GM23338 (cell line): Measurements from ENCODE around the gene RMND5B. TPM values are rescaled to one million over a fixed set of nuclear protein-coding genes. Genes with fewer than 3 reads are reported as not detected.

Experiments
- ATAC-seq: fragments of 200-7000 bp; cut with Tn5 transposase; 3 replicates; pipeline ENCODE4 v1.9.1; 2020
- DNase-seq: peaks from one replicate; pipeline ENCODE4 v3.0.0-alpha.2; 2015; ENCODE audit warnings: low spot score
- H2AFZ ChIP-seq: fragments of 200-600 bp; sonication (generic); 2 replicates; pipeline ENCODE4 v1.8.0; 2016; ENCODE audit warnings: antibody characterized with exemption, mild to moderate bottlenecking, moderate library complexity
- H3F3A ChIP-seq: fragments of 200-600 bp; sonication (generic); replicated peaks from 2 replicates; pipeline ENCODE4 v1.8.0; 2017; ENCODE audit warnings: antibody characterized with exemption, mixed run types, low read depth
- H3K27ac ChIP-seq: fragments of 200-600 bp; sonication (generic); 2 replicates; pipeline ENCODE4 v1.6.1; 2016; ENCODE audit warnings: low read depth
- H3K27me3 ChIP-seq: fragments of 200-600 bp; sonication (generic); 2 replicates; pipeline ENCODE4 v1.8.0; 2016; ENCODE audit warnings: mild to moderate bottlenecking, mixed run types, moderate library complexity; ENCODE audit not compliant: insufficient read depth
- H3K36me3 ChIP-seq: fragments of 200-600 bp; sonication (generic); 2 replicates; pipeline ENCODE4 v1.8.0; 2016; ENCODE audit warnings: mild to moderate bottlenecking; ENCODE audit not compliant: insufficient read depth
- H3K4me1 ChIP-seq: fragments of 200-600 bp; sonication (generic); 2 replicates; pipeline ENCODE4 v1.8.0; 2016; ENCODE audit warnings: mild to moderate bottlenecking, moderate library complexity; ENCODE audit not compliant: insufficient read depth
- H3K4me2 ChIP-seq: fragments of 200-600 bp; sonication (generic); 2 replicates; pipeline ENCODE4 v1.7.1; 2017; ENCODE audit warnings: mixed run types
- H3K4me3 ChIP-seq: fragments of 200-600 bp; sonication (generic); 2 replicates; pipeline ENCODE4 v1.6.1; 2016; ENCODE audit warnings: mixed run types
- H3K79me2 ChIP-seq: fragments of 200-600 bp; sonication (generic); replicated peaks from 2 replicates; pipeline ENCODE4 v1.8.0; 2017; ENCODE audit warnings: mild to moderate bottlenecking; ENCODE audit not compliant: insufficient read depth
- H3K9me2 ChIP-seq: fragments of 200-600 bp; sonication (generic); 2 replicates; pipeline ENCODE4 v1.8.0; 2017; ENCODE audit not compliant: insufficient read depth
- H4K20me1 ChIP-seq: fragments of 200-600 bp; sonication (generic); replicated peaks from 2 replicates; pipeline ENCODE4 v1.8.0; 2017; ENCODE audit warnings: mild to moderate bottlenecking; ENCODE audit not compliant: insufficient read depth
- H3K27ac Mint-ChIP-seq: 2 replicates; pipeline ENCODE4 v1.8.0; 2020; ENCODE audit warnings: inconsistent platforms, mild to moderate bottlenecking, moderate library complexity, mixed read lengths
- H3K27me3 Mint-ChIP-seq: 3 replicates; pipeline ENCODE4 v1.8.0; 2022; ENCODE audit warnings: low read depth, mild to moderate bottlenecking, moderate library complexity, mixed read lengths, inconsistent platforms; ENCODE audit not compliant: insufficient read depth, poor library complexity
- H3K36me3 Mint-ChIP-seq: 3 replicates; pipeline ENCODE4 v1.8.0; 2021; ENCODE audit warnings: low read depth, mild to moderate bottlenecking, inconsistent platforms, moderate library complexity, mixed read lengths
- H3K4me1 Mint-ChIP-seq: 3 replicates; pipeline ENCODE4 v1.8.0; 2020; ENCODE audit warnings: mild to moderate bottlenecking, inconsistent platforms, mixed read lengths
- H3K4me3 Mint-ChIP-seq: 3 replicates; pipeline ENCODE4 v1.8.0; 2021; ENCODE audit warnings: moderate library complexity, mild to moderate bottlenecking, inconsistent platforms, mixed read lengths
- H3K9me3 Mint-ChIP-seq: 3 replicates; pipeline ENCODE4 v1.8.0; 2020; ENCODE audit warnings: moderate library complexity, mild to moderate bottlenecking, inconsistent platforms, mixed read lengths
- CREB1 ChIP-seq: fragments of 250-450 bp; sonication (Bioruptor Pico); IDR thresholded peaks from 2 replicates; pipeline ENCODE4 v1.5.0; 2020; ENCODE audit warnings: low read depth, mild to moderate bottlenecking, moderate library complexity
- EZH2 ChIP-seq: fragments of 200-600 bp; sonication (generic); IDR thresholded peaks from one replicate; pipeline ENCODE4 v1.8.0; 2017; ENCODE audit warnings: antibody characterized with exemption, mild to moderate bottlenecking, low read depth; ENCODE audit not compliant: unreplicated experiment
- EZH2phosphoT487 ChIP-seq: fragments of 200-600 bp; sonication (generic); IDR thresholded peaks from one replicate; pipeline ENCODE4 v1.8.1; 2018; ENCODE audit warnings: antibody characterized with exemption; ENCODE audit not compliant: unreplicated experiment
- JUNB ChIP-seq: IDR thresholded peaks from one replicate; pipeline ENCODE4 v1.6.1; 2016; ENCODE audit warnings: antibody characterized with exemption; ENCODE audit not compliant: unreplicated experiment
- NANOG ChIP-seq: IDR thresholded peaks from 2 replicates; pipeline ENCODE4 v1.6.1; 2016; ENCODE audit warnings: antibody characterized with exemption, borderline replicate concordance
- POLR2AphosphoS5 ChIP-seq: IDR thresholded peaks from 2 replicates; pipeline ENCODE4 v1.6.1; 2016; ENCODE audit warnings: antibody characterized with exemption, low read depth
- REST ChIP-seq: IDR thresholded peaks from one replicate; pipeline ENCODE4 v1.6.1; 2018; ENCODE audit warnings: antibody characterized with exemption; ENCODE audit not compliant: unreplicated experiment
- STAT1 ChIP-seq: IDR thresholded peaks from one replicate; pipeline ENCODE4 v1.6.1; 2016; ENCODE audit warnings: antibody characterized with exemption; ENCODE audit not compliant: unreplicated experiment
- ZNF114 ChIP-seq: fragments of 250-450 bp; sonication (Bioruptor Pico); IDR thresholded peaks from 2 replicates; pipeline ENCODE4 v1.5.0; 2020; ENCODE audit warnings: mild to moderate bottlenecking, moderate library complexity
- ZNF331 ChIP-seq: fragments of 250-450 bp; sonication (Bioruptor Pico); IDR thresholded peaks from 2 replicates; pipeline ENCODE4 v1.5.0; 2020; ENCODE audit warnings: low read depth, mild to moderate bottlenecking, moderate library complexity
- ZNF462 ChIP-seq: fragments of 250-450 bp; sonication (Bioruptor Pico); IDR thresholded peaks from 2 replicates; pipeline ENCODE4 v1.5.0; 2020; ENCODE audit warnings: mild to moderate bottlenecking, moderate library complexity
- polyA plus RNA-seq: library from polyadenylated mRNA; unstranded; fragments of >200 nt; fragmentation: Nextera tagmentation; extraction: Ambion mirVana; gene quantifications from 2 replicates; pipeline ENCODE4 v1.2.1, GENCODE V29; 2016
- total RNA-seq: library from RNA; depleted of rRNA; stranded (reverse); fragments of >200 nt; shearing (Covaris generic); gene quantifications from 2 replicates; pipeline ENCODE4 v1.2.3, GENCODE V29; 2014
- TF ChIP-seq, protein P1 (sequence below): IDR thresholded peaks from 2 replicates; pipeline ENCODE4 v1.6.1; 2016; ENCODE audit warnings: antibody characterized with exemption
- TF ChIP-seq, protein P2 (sequence below), 2 experiments: fragments of 200-600 bp in 1 of 2; sonication (generic) in 1 of 2; conservative IDR thresholded peaks; 2 replicates each; pipeline versions ENCODE4 v1.5.1 to v1.6.1; 2016 to 2017; ENCODE audit warnings: antibody characterized with exemption in 2 of 2, low read depth in 2 of 2, mild to moderate bottlenecking in 2 of 2, moderate library complexity in 1 of 2

The RMND5B gene
- total and polyA plus RNA-seq, 2 experiments from 2014 or later = 47.5 to 101 TPM

- peaks cover 8% of the 10 kb centered on the region for H3K36me3 ChIP-seq
- H3F3A ChIP-seq = peaks cover 26% of the 10 kb centered on the region
- H3K9me2 ChIP-seq = no peaks in the 10 kb centered on the region
- peaks cover 52% of the 10 kb centered on the region for H3K4me1 ChIP-seq
- no peaks in the 10 kb centered on the region for H3K27me3 ChIP-seq
- Mint-ChIP-seq H3K27ac (no peak overlapping the region; the same call in 1 of the 2 replicates), H3K9me3 (no peaks in the 10 kb centered on the region), H3K36me3 (peaks cover 47% of the 10 kb centered on the region), H3K4me1 (peaks cover 63% of the 10 kb centered on the region), H3K27me3 (peaks cover 15% of the 10 kb centered on the region), H3K4me3 (no peak overlapping the region)
- no peak overlapping the region for H3K4me3 ChIP-seq
- H3K4me2 ChIP-seq = no peak overlapping the region
- DNase-seq (no peak), ATAC-seq (no peak)
- TF ChIP-seq REST (no peak), ZNF462 (no peak), STAT1 (no peak), ZNF114 (CRISPR knock-in tag) (no peak), ZNF331 (no peak), NANOG (no peak), JUNB (no peak), EZH2 (no peak), POLR2AphosphoS5 (no peak), EZH2phosphoT487 (no peak), CREB1 (CRISPR knock-in tag) (no peak)
- TF ChIP-seq, protein P1, sequence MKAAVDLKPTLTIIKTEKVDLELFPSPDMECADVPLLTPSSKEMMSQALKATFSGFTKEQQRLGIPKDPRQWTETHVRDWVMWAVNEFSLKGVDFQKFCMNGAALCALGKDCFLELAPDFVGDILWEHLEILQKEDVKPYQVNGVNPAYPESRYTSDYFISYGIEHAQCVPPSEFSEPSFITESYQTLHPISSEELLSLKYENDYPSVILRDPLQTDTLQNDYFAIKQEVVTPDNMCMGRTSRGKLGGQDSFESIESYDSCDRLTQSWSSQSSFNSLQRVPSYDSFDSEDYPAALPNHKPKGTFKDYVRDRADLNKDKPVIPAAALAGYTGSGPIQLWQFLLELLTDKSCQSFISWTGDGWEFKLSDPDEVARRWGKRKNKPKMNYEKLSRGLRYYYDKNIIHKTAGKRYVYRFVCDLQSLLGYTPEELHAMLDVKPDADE = no peak
- TF ChIP-seq, protein P2, sequence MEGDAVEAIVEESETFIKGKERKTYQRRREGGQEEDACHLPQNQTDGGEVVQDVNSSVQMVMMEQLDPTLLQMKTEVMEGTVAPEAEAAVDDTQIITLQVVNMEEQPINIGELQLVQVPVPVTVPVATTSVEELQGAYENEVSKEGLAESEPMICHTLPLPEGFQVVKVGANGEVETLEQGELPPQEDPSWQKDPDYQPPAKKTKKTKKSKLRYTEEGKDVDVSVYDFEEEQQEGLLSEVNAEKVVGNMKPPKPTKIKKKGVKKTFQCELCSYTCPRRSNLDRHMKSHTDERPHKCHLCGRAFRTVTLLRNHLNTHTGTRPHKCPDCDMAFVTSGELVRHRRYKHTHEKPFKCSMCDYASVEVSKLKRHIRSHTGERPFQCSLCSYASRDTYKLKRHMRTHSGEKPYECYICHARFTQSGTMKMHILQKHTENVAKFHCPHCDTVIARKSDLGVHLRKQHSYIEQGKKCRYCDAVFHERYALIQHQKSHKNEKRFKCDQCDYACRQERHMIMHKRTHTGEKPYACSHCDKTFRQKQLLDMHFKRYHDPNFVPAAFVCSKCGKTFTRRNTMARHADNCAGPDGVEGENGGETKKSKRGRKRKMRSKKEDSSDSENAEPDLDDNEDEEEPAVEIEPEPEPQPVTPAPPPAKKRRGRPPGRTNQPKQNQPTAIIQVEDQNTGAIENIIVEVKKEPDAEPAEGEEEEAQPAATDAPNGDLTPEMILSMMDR (conservative IDR thresholded peaks at IDR 0.05; ENCODE audit: low read depth in 2 of 2) = no peak
- no peaks in the 10 kb centered on the region; the same call in 1 of the 2 replicates for H4K20me1 ChIP-seq
- H3K27ac ChIP-seq = peak overlapping the region; percentile 96
- no peak overlapping the region for H2AFZ ChIP-seq
- H3K79me2 ChIP-seq = peaks cover 35% of the 10 kb centered on the region
Observed at GRCh38 chr5:178122346-178122745, 8.5 kb upstream of the RMND5B start.
